ENCODE measurements around the gene TMEM151B.

DNA sequence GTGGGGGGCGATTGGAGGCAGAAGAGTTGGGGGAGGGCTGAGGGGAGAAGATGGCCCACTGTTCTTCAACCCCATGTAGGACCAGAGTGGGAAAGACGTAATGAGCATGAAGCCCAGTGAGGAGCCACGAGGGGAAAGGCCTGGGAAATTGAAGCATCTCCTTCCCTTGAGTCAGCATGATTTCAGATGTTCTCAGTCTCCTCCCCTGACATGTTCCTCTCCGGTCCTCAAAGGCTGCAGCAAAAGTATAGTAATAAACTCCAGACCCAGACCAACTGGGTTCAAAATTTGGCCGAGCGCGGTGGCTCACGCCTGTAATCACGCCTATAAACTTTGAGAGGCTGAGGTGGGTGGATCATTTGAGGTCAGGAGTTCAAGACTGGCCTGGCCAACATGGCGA, 3.0 kb upstream of the TMEM151B start:
- no peak for TF ChIP-seq POLR2A (IDR thresholded peaks at IDR 0.05; ENCODE audit: extremely low read depth, insufficient read length)
- TF ChIP-seq, protein P1, sequence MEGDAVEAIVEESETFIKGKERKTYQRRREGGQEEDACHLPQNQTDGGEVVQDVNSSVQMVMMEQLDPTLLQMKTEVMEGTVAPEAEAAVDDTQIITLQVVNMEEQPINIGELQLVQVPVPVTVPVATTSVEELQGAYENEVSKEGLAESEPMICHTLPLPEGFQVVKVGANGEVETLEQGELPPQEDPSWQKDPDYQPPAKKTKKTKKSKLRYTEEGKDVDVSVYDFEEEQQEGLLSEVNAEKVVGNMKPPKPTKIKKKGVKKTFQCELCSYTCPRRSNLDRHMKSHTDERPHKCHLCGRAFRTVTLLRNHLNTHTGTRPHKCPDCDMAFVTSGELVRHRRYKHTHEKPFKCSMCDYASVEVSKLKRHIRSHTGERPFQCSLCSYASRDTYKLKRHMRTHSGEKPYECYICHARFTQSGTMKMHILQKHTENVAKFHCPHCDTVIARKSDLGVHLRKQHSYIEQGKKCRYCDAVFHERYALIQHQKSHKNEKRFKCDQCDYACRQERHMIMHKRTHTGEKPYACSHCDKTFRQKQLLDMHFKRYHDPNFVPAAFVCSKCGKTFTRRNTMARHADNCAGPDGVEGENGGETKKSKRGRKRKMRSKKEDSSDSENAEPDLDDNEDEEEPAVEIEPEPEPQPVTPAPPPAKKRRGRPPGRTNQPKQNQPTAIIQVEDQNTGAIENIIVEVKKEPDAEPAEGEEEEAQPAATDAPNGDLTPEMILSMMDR (IDR thresholded peaks at IDR 0.05; ENCODE audit: low read depth, low read length): no peak

All from NB4 (cell line).